NCI-H446 treated with DMSO at 0.1 percent for 48 hours (cell line): ENCODE measurements around the gene CADM1.
A peak's percentile ranks its signal among the peaks of the same experiment; 100 is the strongest.

Experiments
- DNase-seq: peaks from one replicate; lab custom pipeline; 2025; lab: John Stamatoyannopoulos, UW

Gene CADM1

DNA sequence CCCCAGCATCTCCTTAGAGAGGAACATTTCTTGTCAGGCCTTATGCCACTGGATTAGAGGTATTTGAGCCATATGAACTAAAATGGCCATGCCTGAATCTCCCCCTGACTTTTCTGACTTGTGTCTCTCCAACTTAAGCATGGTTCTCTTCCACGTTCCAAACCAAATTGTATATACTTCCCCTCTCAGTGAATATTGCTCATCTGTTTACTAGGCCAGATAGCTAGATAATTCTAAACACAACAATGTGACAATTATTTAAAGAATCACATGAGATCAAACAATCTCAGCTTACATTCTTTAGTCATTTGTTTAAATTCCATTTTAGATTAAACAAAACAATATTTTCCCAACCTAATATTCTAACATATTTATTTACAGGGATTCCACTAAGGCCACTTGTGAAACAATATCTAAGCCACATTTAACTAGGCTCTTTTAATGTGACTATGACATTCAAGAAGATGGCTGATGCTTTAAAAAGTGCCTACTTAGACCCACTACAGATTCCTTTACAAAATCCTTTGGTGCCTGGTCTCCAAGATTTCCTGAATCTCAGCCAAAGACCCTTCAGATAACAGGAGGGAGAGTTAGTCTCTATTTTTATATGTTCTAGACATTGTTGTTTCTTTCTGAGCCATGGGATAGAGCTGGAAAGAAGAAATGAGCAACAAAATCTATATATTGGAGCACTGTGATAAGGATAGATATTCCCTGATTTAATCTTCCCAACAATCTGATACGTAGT is 105.7 kb downstream of the CADM1 start:
- DNase-seq = no peak

DNA sequence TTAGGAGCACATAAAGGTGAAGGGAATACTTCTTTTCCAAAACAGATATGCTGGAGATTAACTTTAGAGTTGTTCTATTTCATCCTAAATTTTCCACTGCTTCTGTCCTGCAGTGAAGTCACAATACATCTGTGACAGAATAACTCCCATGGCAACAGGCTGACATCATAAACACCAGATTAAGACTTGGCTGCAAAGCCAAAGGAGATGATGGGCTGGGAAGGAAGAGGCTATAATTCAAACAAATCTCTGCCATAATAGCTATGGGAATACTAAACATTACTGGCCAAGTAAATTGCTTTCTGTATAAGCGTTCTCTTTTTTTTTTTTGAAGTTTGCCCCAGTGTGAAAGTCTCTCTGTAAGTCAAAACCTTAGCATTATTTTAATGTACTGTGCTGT is 107.7 kb downstream of the CADM1 start:
- peak; percentile 32 for DNase-seq

DNA sequence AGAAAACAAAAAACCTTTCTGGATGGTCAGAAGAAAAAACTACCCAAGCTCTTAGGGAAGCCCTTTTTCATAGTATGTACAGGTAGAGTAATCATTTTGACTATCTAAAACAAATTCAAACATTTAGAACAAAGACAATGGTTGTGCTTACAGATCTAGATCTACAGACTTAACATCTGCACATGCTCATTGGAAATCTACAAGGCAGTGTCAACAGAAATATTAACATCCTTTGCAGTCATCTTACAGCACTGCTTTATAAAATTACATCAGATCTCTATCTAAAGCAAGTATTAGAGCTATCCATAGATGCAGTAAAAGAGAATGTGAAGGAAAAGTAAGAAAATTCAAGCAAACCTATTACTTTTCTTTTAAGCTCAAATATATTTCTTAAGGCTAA is 110.3 kb downstream of the CADM1 start:
- DNase-seq = no peak

DNA sequence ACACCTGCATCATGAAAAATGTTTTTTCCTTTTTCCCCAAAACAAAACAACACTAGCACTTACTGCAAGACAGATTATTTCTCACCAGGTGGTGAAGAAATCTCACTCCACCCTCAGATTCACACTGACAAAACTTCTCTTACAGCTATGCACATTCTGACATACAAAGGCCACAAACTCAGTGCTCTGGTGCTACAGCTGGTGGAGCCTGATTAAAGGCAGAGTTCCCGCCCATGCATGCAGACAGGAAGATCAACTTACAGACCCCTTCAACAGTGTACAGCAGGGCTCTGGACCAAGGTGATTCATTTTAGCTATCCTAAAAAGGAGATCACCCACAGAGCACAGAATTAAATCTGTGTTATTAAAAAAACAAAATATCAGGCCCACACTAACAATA is 112.6 kb downstream of the CADM1 start:
- no peak for DNase-seq

DNA sequence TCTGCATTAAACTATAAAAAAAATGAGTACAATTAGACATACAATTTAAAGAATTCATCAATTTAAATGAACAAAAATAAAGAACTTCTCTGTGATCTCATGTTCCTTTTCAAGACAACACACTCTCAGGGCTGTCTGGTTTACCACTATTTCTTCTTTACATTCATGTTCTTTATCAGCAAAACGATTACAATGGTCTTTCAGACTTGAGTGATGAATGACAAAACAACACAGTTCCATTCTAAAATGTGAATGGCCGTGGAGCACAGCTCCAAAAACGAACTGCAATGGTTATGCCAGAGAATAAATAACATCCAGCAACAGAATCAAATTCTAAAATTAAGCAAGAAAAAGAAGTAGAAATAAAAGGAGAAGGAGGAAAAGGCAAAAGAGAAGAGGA is 113.1 kb downstream of the CADM1 start:
- DNase-seq = no peak

DNA sequence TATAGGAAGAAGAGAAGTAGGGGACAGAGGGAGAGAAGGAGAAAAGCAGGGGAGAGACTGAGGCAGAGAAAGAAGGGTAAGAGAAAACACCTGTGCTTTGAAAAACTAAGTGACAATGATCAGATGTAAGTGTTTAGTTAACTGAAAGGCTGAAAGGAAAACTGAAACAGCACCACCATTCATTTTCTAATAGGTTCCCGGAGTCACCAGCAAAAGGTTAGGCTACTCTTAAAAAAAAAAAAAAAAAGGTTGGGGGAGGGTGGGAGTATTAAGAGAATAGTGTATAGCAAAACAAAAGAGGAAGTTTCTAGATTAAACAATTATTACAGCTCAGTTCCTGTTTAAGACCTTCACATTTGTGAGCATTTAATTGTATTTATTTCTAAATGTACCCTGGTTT is 113.8 kb downstream of the CADM1 start:
- DNase-seq = no peak

DNA sequence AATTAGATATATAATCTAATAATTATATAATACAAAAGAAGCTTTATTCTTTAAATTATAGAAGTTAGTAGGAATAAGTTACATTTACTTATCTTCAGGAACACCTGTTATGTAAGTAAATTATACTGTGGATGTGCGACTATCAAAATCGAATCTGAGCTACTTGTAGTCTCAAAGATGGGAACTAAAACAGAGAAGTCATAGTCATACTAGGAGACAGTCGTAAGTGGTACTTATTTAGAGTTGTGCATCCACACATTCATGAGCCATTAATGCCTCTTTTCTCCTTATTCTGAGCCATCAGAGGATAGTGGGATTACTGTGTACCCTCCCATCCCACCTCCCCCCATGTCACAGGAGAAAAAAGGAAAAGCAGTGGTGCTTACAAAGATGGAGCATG is 114.4 kb downstream of the CADM1 start:
- no peak for DNase-seq

DNA sequence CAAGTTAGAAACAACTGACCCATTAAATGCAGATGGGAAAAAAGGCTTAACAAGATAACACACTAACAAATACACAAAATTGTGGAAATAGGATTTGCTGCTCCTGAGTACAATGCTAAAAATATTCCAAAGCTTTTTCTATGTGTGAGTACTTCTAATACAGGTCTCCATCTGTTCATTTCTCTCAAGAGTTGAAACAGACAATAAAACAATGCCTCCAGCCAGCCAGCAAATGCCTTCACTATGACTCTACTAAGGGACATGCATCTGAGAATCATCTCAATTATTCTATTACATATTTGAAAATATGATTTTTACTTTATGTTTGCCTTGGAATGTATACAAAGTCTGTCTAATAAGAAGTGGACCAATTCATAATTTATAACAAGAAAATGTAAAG is 119.0 kb downstream of the CADM1 start:
- no peak for DNase-seq

DNA sequence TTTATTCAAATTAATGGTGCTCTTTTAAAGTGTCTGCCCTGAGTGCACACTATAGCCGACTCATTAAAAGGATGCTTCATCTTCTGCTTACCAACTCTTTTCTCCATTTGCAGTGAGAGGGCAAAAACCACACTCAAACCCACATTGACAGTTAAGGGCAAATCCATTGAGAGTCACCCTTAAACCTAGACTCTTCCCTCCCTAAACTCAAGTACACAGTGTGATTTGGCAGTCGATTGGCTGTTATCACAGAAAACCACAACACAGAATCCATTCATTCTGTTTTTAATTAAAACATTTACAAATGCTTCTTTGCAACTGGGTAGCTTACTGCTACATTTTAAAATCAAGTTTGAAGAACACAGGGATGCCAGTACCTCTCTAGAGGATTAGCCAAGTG is 120.0 kb downstream of the CADM1 start:
- no peak for DNase-seq

DNA sequence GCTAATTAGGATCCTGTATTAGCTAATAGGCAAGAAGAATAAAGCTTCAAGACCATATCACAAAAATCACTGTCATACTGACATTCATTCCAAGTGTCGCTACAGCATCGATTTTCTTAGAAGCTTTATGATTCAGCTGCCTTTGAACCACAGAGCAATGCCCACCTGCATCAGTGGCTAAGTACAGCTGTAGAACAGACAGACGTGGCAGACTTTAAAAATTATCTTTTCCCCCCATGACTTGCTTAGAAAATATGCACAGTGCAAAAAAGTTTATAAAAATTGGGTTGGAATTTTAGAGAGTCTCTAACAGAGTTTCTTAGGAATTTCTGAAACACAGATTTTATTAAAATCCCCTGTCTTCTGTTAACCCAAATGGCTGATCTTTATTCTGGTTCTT is 120.8 kb downstream of the CADM1 start:
- no peak for DNase-seq

DNA sequence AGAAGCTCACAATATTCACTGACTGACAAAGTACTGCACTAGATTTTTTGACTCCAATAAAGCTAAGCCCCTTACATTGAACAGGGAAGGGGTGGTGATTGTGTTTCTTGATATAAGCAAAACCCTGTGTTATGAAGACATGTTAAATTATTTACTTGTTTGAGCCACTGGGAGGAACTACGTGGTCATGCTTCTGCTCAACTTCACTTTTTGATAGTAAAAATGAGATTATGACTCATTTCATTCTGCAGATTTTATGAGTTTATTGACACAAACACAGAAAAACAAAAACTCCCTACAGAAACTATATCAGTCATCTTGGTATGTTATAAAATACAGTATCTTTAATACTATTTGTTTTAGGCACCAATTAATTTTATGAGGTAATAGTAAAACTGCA is 124.7 kb downstream of the CADM1 start:
- DNase-seq = no peak

DNA sequence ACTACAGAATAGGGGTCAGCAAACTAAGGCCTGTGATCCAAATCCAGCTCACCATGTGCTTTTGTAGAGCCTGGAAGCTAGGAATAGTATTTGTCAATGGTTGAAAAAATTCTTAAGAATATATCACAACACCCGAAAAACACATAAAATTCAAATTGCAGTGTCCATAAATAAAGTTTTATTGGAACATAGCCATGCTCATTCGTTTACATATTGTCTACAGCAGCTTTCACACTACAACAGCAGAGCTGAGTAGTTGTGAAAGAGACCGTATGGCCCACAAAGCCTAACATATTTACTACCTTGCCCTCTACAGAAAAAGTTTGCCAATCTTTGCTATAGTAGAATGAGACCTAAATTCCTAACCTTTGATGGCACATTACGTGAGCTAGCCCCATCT is 125.7 kb downstream of the CADM1 start:
- no peak for DNase-seq

DNA sequence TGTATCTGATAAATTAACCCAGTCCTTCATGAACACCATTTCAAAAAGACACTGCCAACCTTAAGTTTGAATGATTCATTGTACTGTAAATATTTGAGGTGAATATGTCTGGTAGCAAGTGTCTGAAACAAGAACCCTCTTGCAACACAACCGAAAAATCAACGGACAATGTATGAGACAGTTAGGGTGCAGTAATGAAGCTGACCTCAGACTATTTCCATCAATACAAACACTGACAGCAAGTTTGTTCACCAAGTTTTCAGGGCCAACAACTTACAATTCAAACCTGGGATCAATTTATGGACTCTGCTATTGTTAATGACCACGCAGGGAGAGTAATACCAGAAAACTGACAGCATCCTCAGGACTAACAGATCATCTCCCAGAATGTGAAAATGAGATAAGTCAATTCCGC is 126.3 kb downstream of the CADM1 start:
- no peak for DNase-seq

DNA sequence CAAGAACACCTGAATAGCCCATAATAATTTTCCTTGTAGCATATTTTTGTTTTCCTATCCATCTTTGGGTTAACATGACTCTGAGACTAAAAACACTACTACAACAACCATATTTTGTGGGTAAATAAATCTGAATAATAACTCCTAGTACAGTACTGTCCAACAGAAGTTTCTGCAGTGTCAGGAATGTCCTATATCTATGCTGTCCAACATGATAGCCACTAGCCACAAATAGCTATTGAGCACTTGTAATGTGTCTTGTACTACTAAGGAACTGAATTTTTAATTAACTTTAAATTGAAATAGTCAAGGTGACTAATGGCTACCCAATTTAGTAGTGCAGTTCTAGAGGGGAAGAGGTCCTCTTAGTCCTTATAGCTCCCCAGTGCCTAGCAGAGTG is 135.6 kb downstream of the CADM1 start:
- DNase-seq = no peak

DNA sequence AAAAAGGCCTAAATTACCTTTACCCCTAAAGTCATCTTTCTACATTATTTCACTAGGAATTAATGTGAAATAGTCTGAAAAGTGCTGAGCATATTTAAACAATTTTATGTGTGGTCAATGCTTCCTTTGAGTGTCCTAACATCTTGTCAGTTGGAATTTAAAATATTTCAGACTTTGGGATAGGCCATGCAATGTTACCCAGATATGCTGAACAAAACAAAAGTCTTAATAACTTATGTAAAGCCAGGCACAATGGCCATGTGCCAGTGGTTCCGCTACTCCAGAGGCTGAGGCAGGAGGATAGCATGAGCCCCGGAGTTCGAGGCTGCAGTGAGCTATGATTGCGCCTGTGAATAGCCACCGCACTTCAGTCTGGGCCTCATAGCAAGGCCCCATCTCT is 137.4 kb downstream of the CADM1 start:
- DNase-seq = no peak

DNA sequence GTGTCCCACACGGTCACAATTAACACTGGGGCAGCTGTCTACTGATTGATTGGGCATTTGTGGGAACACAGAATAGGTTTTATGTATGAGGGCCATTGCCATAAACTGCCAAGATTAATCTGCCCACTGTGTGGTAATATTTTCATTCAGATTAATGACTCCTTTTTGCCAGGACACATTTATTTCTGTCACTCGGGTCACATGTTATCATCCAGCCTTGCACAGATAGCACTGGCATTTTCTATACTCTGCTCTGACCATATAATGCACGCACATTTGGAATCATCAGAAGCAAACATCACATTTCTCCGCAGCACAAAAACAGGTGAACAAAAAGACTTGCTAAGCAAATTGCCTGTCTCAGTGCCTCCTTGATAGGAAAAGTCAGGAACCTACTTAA is 138.3 kb downstream of the CADM1 start:
- no peak for DNase-seq

DNA sequence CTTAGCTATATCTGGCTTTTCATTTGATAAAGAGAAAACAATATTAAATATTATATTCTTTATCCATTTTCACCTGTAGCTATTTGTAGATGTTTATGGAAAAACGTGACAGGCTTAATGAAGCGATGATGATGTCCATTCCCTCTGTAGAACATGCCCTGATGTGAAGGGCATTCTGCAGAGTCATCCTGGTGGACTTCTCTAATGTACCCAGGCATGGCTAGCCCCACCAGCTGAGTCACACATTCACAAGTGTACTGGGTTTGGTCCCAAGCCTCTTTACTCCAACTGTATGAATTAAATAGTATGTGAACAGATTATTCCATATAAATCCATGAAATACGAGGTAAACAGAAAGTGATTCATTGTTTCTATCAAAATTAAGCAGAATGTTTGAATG is 139.3 kb downstream of the CADM1 start:
- DNase-seq = no peak

DNA sequence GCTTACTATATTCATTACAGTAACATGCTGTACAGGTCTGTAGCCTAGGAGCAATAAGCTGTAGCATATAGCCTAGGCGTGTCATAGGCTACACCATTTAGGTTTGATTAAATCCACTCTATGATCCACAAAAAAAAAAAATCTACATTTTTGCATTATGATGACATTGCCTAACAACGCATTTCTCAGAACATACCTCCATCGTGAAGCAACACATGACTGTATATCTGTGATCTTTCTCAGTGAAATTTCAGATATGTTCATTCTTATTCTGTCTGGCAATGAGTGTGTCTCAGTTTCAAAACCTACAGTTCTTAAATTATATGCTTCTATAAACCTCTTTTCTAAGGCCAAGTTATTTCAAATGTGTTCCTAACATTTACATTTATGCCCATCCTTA is 140.3 kb downstream of the CADM1 start:
- no peak for DNase-seq

DNA sequence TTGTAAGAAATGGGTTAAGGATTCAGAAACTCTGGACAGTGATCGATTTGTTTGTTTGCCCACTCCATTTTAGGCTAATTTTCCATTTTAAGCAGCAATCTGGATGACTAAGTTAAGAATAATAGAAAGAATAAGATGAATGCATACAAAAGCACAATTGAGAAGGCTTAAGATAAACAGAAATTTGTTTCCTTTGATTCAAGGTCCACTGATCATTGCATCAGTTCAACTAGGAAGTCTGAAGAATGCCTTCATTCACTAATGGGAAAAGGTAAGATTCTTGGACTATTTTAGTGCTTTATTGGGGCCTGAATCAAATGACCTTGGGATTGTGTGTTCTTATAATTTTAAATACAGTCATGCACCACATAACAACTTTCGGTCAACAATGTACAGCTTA is 140.8 kb downstream of the CADM1 start:
- DNase-seq = no peak

DNA sequence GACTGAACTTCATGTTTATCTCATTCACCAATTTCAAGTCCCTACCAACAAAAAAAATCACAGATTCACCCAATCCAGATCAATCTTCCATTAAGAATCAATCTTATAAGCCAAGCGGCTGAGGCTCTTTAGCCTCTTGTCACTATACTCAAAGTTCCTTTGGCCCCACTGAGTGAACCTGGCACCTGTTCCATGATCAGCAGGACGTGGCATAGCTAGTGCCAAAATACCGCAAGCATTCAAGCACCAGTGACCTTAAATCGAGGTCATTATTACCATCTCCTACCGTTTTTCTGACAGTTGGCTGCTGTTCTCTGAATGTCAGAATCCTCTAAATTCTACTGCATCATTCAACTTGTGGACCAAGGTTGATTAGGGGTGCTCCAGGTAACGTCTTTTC is 141.2 kb downstream of the CADM1 start:
- no peak for DNase-seq

DNA sequence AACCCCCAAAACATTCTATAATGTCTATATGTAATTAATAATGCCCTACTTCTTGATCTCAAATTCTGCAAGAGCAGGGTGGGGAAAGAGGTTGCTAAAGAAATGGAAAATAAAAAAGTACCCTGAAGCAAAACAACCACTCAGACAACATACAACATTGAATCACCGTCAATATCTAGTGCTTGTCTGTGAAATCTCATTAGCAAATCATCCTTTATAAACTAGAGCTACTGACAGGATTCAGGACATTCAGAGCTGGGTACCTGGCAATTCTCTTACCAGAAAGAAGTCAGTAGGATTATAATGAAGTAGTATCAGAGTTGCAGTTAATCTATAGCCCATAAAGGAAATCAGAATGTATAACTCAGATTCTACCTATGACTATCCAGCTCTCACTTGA is 143.2 kb downstream of the CADM1 start:
- DNase-seq = no peak

DNA sequence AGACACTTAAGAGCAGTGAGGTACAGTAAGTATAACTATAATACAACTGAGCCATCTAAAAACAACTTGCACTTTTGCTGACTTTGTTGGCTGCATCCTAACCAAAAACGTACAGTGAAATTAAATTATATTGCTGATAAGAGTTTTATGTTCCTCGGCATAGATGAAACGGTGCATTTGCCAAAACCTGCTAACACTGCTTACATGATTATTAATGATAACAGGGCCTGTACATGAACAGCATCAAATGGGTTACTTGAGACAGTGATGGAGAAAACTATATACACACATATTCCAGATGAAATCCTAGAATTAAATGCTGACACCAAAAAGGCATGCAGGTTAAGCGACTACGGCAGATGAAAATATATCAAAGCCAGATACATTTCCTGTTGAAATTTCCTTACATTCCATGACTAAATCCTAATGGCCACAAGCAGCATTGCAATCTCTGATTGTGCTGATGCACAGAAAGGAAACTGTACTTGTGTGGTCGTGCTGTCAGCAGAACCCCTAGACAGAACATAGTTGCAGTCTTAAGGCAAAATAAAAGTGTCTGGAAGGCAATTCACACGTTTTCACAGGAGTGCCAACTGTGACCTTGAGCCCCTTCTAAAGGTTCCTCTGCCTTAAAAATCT is 143.9 kb downstream of the CADM1 start:
- DNase-seq = no peak

DNA sequence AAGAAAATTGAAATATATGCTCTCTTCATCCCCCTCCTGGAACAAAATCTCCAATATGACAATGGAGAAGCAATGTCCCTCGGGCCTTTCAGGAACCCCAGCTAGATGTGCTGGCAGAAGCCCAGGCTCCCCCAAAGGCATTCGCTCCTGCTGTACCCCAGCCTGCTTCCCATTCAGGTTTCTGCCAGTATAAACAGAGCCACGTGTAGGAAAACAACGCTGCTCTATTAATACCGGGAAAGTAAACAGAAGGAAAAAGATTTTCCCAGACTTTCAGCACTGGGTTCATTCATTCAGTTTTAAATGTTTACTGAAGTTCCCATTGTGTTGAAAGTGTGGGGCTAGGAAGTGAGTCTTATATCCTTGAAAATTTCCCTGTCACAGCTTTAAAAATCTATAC is 147.1 kb downstream of the CADM1 start:
- no peak for DNase-seq

DNA sequence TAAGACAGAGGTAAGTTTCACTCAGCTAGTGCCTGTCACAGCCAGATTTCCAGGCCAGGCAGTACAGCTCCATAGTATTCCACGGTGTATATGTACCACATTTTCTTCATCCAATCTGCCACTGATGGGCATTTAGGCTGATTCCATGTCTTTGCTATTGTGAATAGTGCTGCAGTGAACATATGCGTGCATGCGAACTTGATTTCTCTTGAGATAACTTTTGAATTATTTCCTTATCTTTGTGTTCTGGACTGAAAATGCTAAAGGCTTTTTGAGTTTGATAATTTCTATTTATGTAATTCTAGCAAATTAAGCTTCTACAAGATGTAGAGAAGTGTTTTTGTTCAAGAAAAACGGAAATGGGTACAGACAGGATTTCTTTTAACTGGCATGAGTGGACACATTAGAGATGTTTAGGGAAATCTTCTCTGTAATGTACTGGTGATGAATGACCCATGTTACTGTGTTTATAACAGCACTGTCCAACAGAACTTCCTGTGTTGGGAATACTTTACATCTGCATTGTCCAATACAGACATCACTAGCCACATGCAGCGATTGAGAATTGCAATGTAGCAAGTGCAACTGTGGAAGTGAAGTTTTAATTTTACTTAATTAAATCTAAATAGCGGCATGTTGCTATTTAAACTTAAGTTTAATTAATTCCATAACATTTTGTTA is 151.3 kb downstream of the CADM1 start:
- DNase-seq = no peak
